ENCODE measurements around the gene DTX3L. TPM values are rescaled to one million over a fixed set of nuclear protein-coding genes. Genes with fewer than 3 reads are reported as not detected.
"Not testable (repeated sequence)": the region's sequence is repeated elsewhere in the genome, so short reads cannot be mapped to it uniquely, and the experiment has no call there.

The DTX3L gene
- total RNA-seq, 1 donor from 2014 or later = 9.9 TPM

- H3K36me3 ChIP-seq (ENCODE audit: control insufficient read depth in 3 of 3, insufficient read depth in 3 of 3, low read length in 3 of 3) = peaks cover 6 to 39% (median 38%) of the 10 kb centered on the region in 3 donors
- no peak overlapping the region for H3K4me3 ChIP-seq (ENCODE audit: low read length in 3 of 3)
- no peaks in the 10 kb centered on the region for H3K27me3 ChIP-seq (ENCODE audit: control insufficient read depth in 3 of 3, insufficient read depth in 3 of 3, low read length in 3 of 3)
- no peak overlapping the region for H3K9ac ChIP-seq (ENCODE audit: low read depth in 1 of 3, low read length in 3 of 3)
- H3K4me1 ChIP-seq (ENCODE audit: control insufficient read depth in 3 of 3, insufficient read depth in 3 of 3, low read length in 3 of 3) = peaks cover 10 to 23% (median 17%) of the 10 kb centered on the region in 3 donors
- no peak overlapping the region for H3K27ac ChIP-seq (ENCODE audit: low read depth, low read length)
- H3K9me3 ChIP-seq (ENCODE audit: control insufficient read depth in 3 of 3, low read length in 3 of 3) = no peaks in the 10 kb centered on the region
Observed at GRCh38 chr3:122559906-122560305, 4.2 kb upstream of the DTX3L start.

- Histone ChIP-seq H3K36me3 (ENCODE audit: control insufficient read depth in 3 of 3, insufficient read depth in 3 of 3, low read length in 3 of 3) (peaks cover 6 to 34% (median 32%) of the 10 kb centered on the region in 3 donors), H3K9me3 (ENCODE audit: control insufficient read depth in 3 of 3, low read length in 3 of 3) (no peaks in the 10 kb centered on the region), H3K27me3 (ENCODE audit: control insufficient read depth in 3 of 3, insufficient read depth in 3 of 3, low read length in 3 of 3) (no peaks in the 10 kb centered on the region), H3K4me1 (ENCODE audit: control insufficient read depth in 3 of 3, insufficient read depth in 3 of 3, low read length in 3 of 3) (peaks cover 11 to 24% (median 17%) of the 10 kb centered on the region in 3 donors), H3K4me3 (ENCODE audit: low read length in 3 of 3) (no peak overlapping the region), H3K27ac (ENCODE audit: low read depth, low read length) (no peak overlapping the region), H3K9ac (ENCODE audit: low read depth in 1 of 3, low read length in 3 of 3) (no peak overlapping the region)
Observed at GRCh38 chr3:122560680-122561079, 3.5 kb upstream of the DTX3L start.

GRCh38 chr3:122562923-122563716, 1.0 kb upstream of the DTX3L start:
- Histone ChIP-seq H3K9ac (ENCODE audit: low read depth in 1 of 3, low read length in 3 of 3) (peak overlapping the region; percentile 90 to 96 (median 91)), H3K27ac (ENCODE audit: low read depth, low read length) (peak overlapping the region; percentile 97), H3K4me1 (ENCODE audit: control insufficient read depth in 3 of 3, insufficient read depth in 3 of 3, low read length in 3 of 3) (peaks cover 11 to 23% (median 17%) of the 10 kb centered on the region in 3 donors), H3K4me3 (ENCODE audit: low read length in 3 of 3) (peak overlapping the region; percentile 85 to 91 (median 89)), H3K36me3 (ENCODE audit: control insufficient read depth in 3 of 3, insufficient read depth in 3 of 3, low read length in 3 of 3) (peaks cover 3 to 41% (median 28%) of the 10 kb centered on the region in 3 donors), H3K9me3 (ENCODE audit: control insufficient read depth in 3 of 3, low read length in 3 of 3) (no peaks in the 10 kb centered on the region), H3K27me3 (ENCODE audit: control insufficient read depth in 3 of 3, insufficient read depth in 3 of 3, low read length in 3 of 3) (no peaks in the 10 kb centered on the region)

GRCh38 chr3:122563717-122564025, 467 bp upstream of the DTX3L start:
- Histone ChIP-seq H3K27me3 (ENCODE audit: control insufficient read depth in 3 of 3, insufficient read depth in 3 of 3, low read length in 3 of 3) (no peaks in the 10 kb centered on the region), H3K9me3 (ENCODE audit: control insufficient read depth in 3 of 3, low read length in 3 of 3) (no peaks in the 10 kb centered on the region), H3K27ac (ENCODE audit: low read depth, low read length) (peak overlapping the region; percentile 97), H3K4me1 (ENCODE audit: control insufficient read depth in 3 of 3, insufficient read depth in 3 of 3, low read length in 3 of 3) (peaks cover 11 to 23% (median 17%) of the 10 kb centered on the region in 3 donors), H3K4me3 (ENCODE audit: low read length in 3 of 3) (peak overlapping the region; percentile 85 to 91 (median 89)), H3K9ac (ENCODE audit: low read depth in 1 of 3, low read length in 3 of 3) (peak overlapping the region; percentile 90 to 96 (median 91)), H3K36me3 (ENCODE audit: control insufficient read depth in 3 of 3, insufficient read depth in 3 of 3, low read length in 3 of 3) (peaks cover 3 to 40% (median 27%) of the 10 kb centered on the region in 3 donors)

GRCh38 chr3:122568131-122568530, 4.0 kb downstream of the DTX3L start:
- peaks cover 6 to 51% (median 45%) of the 10 kb centered on the region in 3 donors for H3K36me3 ChIP-seq (ENCODE audit: control insufficient read depth in 3 of 3, insufficient read depth in 3 of 3, low read length in 3 of 3)
- not testable (repeated sequence) for H3K27me3 ChIP-seq (ENCODE audit: control insufficient read depth in 3 of 3, insufficient read depth in 3 of 3, low read length in 3 of 3); H3K9ac ChIP-seq (ENCODE audit: low read depth in 1 of 3, low read length in 3 of 3); H3K27ac ChIP-seq (ENCODE audit: low read depth, low read length); H3K4me3 ChIP-seq (ENCODE audit: low read length in 3 of 3); H3K9me3 ChIP-seq (ENCODE audit: control insufficient read depth in 3 of 3, low read length in 3 of 3)
- peaks cover 5 to 12% (median 12%) of the 10 kb centered on the region in 3 donors for H3K4me1 ChIP-seq (ENCODE audit: control insufficient read depth in 3 of 3, insufficient read depth in 3 of 3, low read length in 3 of 3)

GRCh38 chr3:122568755-122569154, 4.6 kb downstream of the DTX3L start:
- Histone ChIP-seq H3K4me3 (ENCODE audit: low read length in 3 of 3) (no peak overlapping the region), H3K9ac (ENCODE audit: low read depth in 1 of 3, low read length in 3 of 3) (peak overlapping the region in 1 of 3 donors; percentile 3), H3K9me3 (ENCODE audit: control insufficient read depth in 3 of 3, low read length in 3 of 3) (no peaks in the 10 kb centered on the region), H3K36me3 (ENCODE audit: control insufficient read depth in 3 of 3, insufficient read depth in 3 of 3, low read length in 3 of 3) (peaks cover 6 to 51% (median 45%) of the 10 kb centered on the region in 3 donors), H3K27ac (ENCODE audit: low read depth, low read length) (no peak overlapping the region), H3K27me3 (ENCODE audit: control insufficient read depth in 3 of 3, insufficient read depth in 3 of 3, low read length in 3 of 3) (no peaks in the 10 kb centered on the region), H3K4me1 (ENCODE audit: control insufficient read depth in 3 of 3, insufficient read depth in 3 of 3, low read length in 3 of 3) (peaks cover 2 to 9% (median 7%) of the 10 kb centered on the region in 3 donors)

GRCh38 chr3:122572940-122573412, 8.8 kb downstream of the DTX3L start:
- peak overlapping the region; percentile 34 for H3K27ac ChIP-seq (ENCODE audit: low read depth, low read length)
- H3K9ac ChIP-seq (ENCODE audit: low read depth in 1 of 3, low read length in 3 of 3) = no peak overlapping the region
- H3K27me3 ChIP-seq (ENCODE audit: control insufficient read depth in 3 of 3, insufficient read depth in 3 of 3, low read length in 3 of 3) = no peaks in the 10 kb centered on the region
- no peak overlapping the region for H3K4me3 ChIP-seq (ENCODE audit: low read length in 3 of 3)
- H3K4me1 ChIP-seq (ENCODE audit: control insufficient read depth in 3 of 3, insufficient read depth in 3 of 3, low read length in 3 of 3) = peaks cover 0 to 6% (median 4%) of the 10 kb centered on the region in 3 donors
- peaks cover 4 to 30% (median 27%) of the 10 kb centered on the region in 3 donors for H3K36me3 ChIP-seq (ENCODE audit: control insufficient read depth in 3 of 3, insufficient read depth in 3 of 3, low read length in 3 of 3)
- H3K9me3 ChIP-seq (ENCODE audit: control insufficient read depth in 3 of 3, low read length in 3 of 3) = no peaks in the 10 kb centered on the region

GRCh38 chr3:122576174-122576940, 12.2 kb downstream of the DTX3L start:
- no peaks in the 10 kb centered on the region for H3K9me3 ChIP-seq (ENCODE audit: control insufficient read depth in 3 of 3, low read length in 3 of 3)
- no peak overlapping the region for H3K4me3 ChIP-seq (ENCODE audit: low read length in 3 of 3)
- no peak overlapping the region for H3K27ac ChIP-seq (ENCODE audit: low read depth, low read length)
- H3K27me3 ChIP-seq (ENCODE audit: control insufficient read depth in 3 of 3, insufficient read depth in 3 of 3, low read length in 3 of 3) = no peaks in the 10 kb centered on the region
- H3K9ac ChIP-seq (ENCODE audit: low read depth in 1 of 3, low read length in 3 of 3) = no peak overlapping the region
- peaks cover 0 to 6% (median 4%) of the 10 kb centered on the region in 3 donors for H3K4me1 ChIP-seq (ENCODE audit: control insufficient read depth in 3 of 3, insufficient read depth in 3 of 3, low read length in 3 of 3)
- H3K36me3 ChIP-seq (ENCODE audit: control insufficient read depth in 3 of 3, insufficient read depth in 3 of 3, low read length in 3 of 3) = peaks cover 0 to 10% (median 2%) of the 10 kb centered on the region in 3 donors

- peaks cover 0 to 6% (median 4%) of the 10 kb centered on the region in 3 donors for H3K4me1 ChIP-seq (ENCODE audit: control insufficient read depth in 3 of 3, insufficient read depth in 3 of 3, low read length in 3 of 3)
- peak within 1 kb of the TSS; percentile 63 to 68 (median 63) for H3K9ac ChIP-seq (ENCODE audit: low read depth in 1 of 3, low read length in 3 of 3)
- peak within 1 kb of the TSS; percentile 59 to 71 (median 65) for H3K4me3 ChIP-seq (ENCODE audit: low read length in 3 of 3)
- H3K9me3 ChIP-seq (ENCODE audit: control insufficient read depth in 3 of 3, low read length in 3 of 3) = peaks cover 0 to 3% (median 3%) of the 10 kb centered on the region in 3 donors
- peaks cover 0 to 5% (median 0%) of the 10 kb centered on the region in 3 donors for H3K36me3 ChIP-seq (ENCODE audit: control insufficient read depth in 3 of 3, insufficient read depth in 3 of 3, low read length in 3 of 3)
- no peaks in the 10 kb centered on the region for H3K27me3 ChIP-seq (ENCODE audit: control insufficient read depth in 3 of 3, insufficient read depth in 3 of 3, low read length in 3 of 3)
- peak within 1 kb of the TSS; percentile 4 for H3K27ac ChIP-seq (ENCODE audit: low read depth, low read length)
Observed at GRCh38 chr3:122577409-122578031, 13.4 kb downstream of the DTX3L start, which contains the start of gene PARP15. TSS of gene PARP15 (plus strand) at chr3:122577650. CDS start at chr3:122577668, 18 bp downstream.
